ENCODE measurements around the gene FAM222A.

Gene FAM222A

GRCh38 chr12:109762673-109763191 lies 49.1 kb downstream of the FAM222A start:
- DNase-seq, result no peak

- DNase-seq, result peak in 1 of 2 experiments; percentile 31
These were observed 49.7 kb downstream of the FAM222A start for GRCh38 chr12:109763201-109763841.

- no peak for DNase-seq
These were observed 50.5 kb downstream of the FAM222A start for GRCh38 chr12:109764123-109764522.

- DNase-seq, result no peak
These were observed 51.3 kb downstream of the FAM222A start for GRCh38 chr12:109764776-109765445.

GRCh38 chr12:109765446-109765810 lies 51.8 kb downstream of the FAM222A start:
- DNase-seq, result no peak

- no peak for DNase-seq
These were observed 52.7 kb downstream of the FAM222A start for GRCh38 chr12:109766251-109766778.

GRCh38 chr12:109767456-109767855 lies 53.8 kb downstream of the FAM222A start:
- no peak for DNase-seq

GRCh38 chr12:109767991-109768900 lies 54.6 kb downstream of the FAM222A start:
- DNase-seq, result no peak

- no peak for DNase-seq
These were observed 55.5 kb downstream of the FAM222A start for GRCh38 chr12:109768901-109769670.

- no peak for DNase-seq
These were observed 56.7 kb downstream of the FAM222A start for GRCh38 chr12:109770104-109770860.

- DNase-seq, result no peak
These were observed 57.4 kb downstream of the FAM222A start for GRCh38 chr12:109770861-109771670.

- no peak for DNase-seq
These were observed 58.4 kb downstream of the FAM222A start for GRCh38 chr12:109771746-109772621.

- no peak for DNase-seq
These were observed 59.1 kb downstream of the FAM222A start for GRCh38 chr12:109772622-109773321.

GRCh38 chr12:109773384-109774011 lies 59.9 kb downstream of the FAM222A start:
- no peak for DNase-seq

GRCh38 chr12:109775172-109775881 lies 61.7 kb downstream of the FAM222A start:
- DNase-seq, result peak; percentile 81 to 82

- no peak for DNase-seq
These were observed 63.0 kb downstream of the FAM222A start for GRCh38 chr12:109776624-109777023.

GRCh38 chr12:109777544-109777943 lies 63.9 kb downstream of the FAM222A start:
- DNase-seq, result peak; percentile 35 to 51

- no peak for DNase-seq
These were observed 65.1 kb downstream of the FAM222A start for GRCh38 chr12:109778684-109779083.
